Ureter (tissue), 1 donor: Measurements from ENCODE around the gene AP4S1. TPM values are rescaled to one million over a fixed set of nuclear protein-coding genes. Genes with fewer than 3 reads are reported as not detected.
A peak's percentile ranks its signal among the peaks of the same experiment; 100 is the strongest.
"Not testable (repeated sequence)": the region's sequence is repeated elsewhere in the genome, so short reads cannot be mapped to it uniquely, and the experiment has no call there.

ENCODE experiments used
- DNase-seq: peaks from one replicate; pipeline ENCODE4 v3.0.0-alpha.2; 2020; ENCODE audit warnings: low spot score
- total RNA-seq: library from RNA; stranded (reverse); gene quantifications from one replicate; pipeline ENCODE4 v1.2.4, GENCODE V29; 2023
- donor health status: DM: yes; HTN: yes; CAD: no.

Gene AP4S1
- total RNA-seq, 1 donor from 2014 or later: 14.8 TPM

GRCh38 chr14:31042893-31043292, 17.4 kb downstream of the AP4S1 start:
- not testable (repeated sequence) for DNase-seq

GRCh38 chr14:31043379-31043778, 17.9 kb downstream of the AP4S1 start:
- no peak for DNase-seq

GRCh38 chr14:31045501-31046080, 20.1 kb downstream of the AP4S1 start:
- DNase-seq: no peak

- DNase-seq: no peak
Observed at GRCh38 chr14:31047503-31047902, 22.1 kb downstream of the AP4S1 start.

- no peak for DNase-seq
Observed at GRCh38 chr14:31051023-31051422, 25.6 kb downstream of the AP4S1 start.

GRCh38 chr14:31051511-31051910, 26.1 kb downstream of the AP4S1 start:
- no peak for DNase-seq

GRCh38 chr14:31052905-31053586, 27.6 kb downstream of the AP4S1 start:
- DNase-seq: peak; percentile 77

GRCh38 chr14:31057035-31057434, 31.6 kb downstream of the AP4S1 start:
- no peak for DNase-seq

GRCh38 chr14:31057701-31058364, 32.4 kb downstream of the AP4S1 start:
- no peak for DNase-seq

GRCh38 chr14:31059152-31059924, 33.9 kb downstream of the AP4S1 start:
- peak; percentile 51 for DNase-seq

GRCh38 chr14:31060253-31060875, 34.9 kb downstream of the AP4S1 start:
- no peak for DNase-seq

- DNase-seq: not testable (repeated sequence)
Observed at GRCh38 chr14:31062908-31063307, 37.5 kb downstream of the AP4S1 start.

- peak; percentile 33 for DNase-seq
Observed at GRCh38 chr14:31068235-31068634, 42.8 kb downstream of the AP4S1 start.

GRCh38 chr14:31069343-31069742, 43.9 kb downstream of the AP4S1 start:
- no peak for DNase-seq

GRCh38 chr14:31070431-31070830, 45.0 kb downstream of the AP4S1 start:
- peak; percentile 6 for DNase-seq

GRCh38 chr14:31071151-31071550, 45.7 kb downstream of the AP4S1 start:
- DNase-seq: no peak

- no peak for DNase-seq
Observed at GRCh38 chr14:31075144-31075543, 49.7 kb downstream of the AP4S1 start.

- no peak for DNase-seq
Observed at GRCh38 chr14:31078766-31079165, 53.3 kb downstream of the AP4S1 start.

GRCh38 chr14:31080056-31080455, 54.6 kb downstream of the AP4S1 start:
- no peak for DNase-seq

- no peak for DNase-seq
Observed at GRCh38 chr14:31080484-31080883, 55.0 kb downstream of the AP4S1 start.

GRCh38 chr14:31083781-31084180, 58.3 kb downstream of the AP4S1 start:
- DNase-seq: no peak

- DNase-seq: no peak
Observed at GRCh38 chr14:31084385-31084784, 58.9 kb downstream of the AP4S1 start.
